DMS 273 treated with DMSO at 0.1 percent for 48 hours (cell line): ENCODE data around the gene ADAMTS13.

Experiments
- DNase-seq: peaks from one replicate; lab custom pipeline; 2025; lab: John Stamatoyannopoulos, UW

ADAMTS13 gene

DNA sequence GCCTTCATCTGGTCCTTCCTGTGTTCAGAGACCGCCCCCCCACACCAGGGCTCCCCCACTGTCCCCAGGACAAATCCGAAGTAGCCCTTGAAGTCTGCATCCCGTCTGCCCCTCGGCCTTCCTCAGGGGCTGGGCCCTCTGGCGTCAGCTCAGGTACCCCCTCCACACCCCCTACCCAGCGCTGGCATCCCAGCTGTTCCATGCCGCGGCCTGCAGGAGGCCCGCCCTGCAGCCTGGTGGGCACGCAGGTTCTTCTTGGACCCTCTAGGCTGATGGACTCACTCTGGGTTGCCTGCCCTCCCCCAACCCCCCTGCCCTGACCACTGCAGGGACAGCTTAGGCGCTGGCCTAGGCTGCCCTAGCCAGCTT is 50.1 kb downstream of the ADAMTS13 start:
- no peak for DNase-seq

- no peak for DNase-seq
Measured at GRCh38 chr9:133472753-133473378, 50.7 kb downstream of the ADAMTS13 start.

- no peak for DNase-seq
Measured at GRCh38 chr9:133473743-133474142, 51.6 kb downstream of the ADAMTS13 start.

DNA sequence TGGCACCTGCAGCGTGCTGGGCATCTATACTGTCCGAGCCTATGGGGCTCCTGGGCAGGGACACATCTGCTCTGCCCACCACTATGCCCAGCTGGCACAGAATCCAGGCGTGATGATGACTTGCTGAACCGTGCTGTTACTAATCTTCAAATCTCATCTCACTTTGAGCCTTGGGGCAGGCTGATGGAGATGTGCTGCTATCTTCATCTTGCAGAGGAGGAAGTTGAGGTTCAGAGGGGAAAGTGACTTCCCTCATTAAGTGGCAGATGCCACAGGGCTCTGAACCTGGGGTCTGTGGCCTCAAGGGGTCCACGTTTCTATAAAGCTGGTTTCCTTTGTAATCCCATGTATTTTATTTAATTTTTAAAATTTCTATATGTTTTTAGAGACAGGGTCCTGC is 52.0 kb downstream of the ADAMTS13 start:
- no peak for DNase-seq

GRCh38 chr9:133474853-133475252 is 52.7 kb downstream of the ADAMTS13 start:
- DNase-seq: no peak

- no peak for DNase-seq
Measured at GRCh38 chr9:133475292-133476012, 53.3 kb downstream of the ADAMTS13 start.

DNA sequence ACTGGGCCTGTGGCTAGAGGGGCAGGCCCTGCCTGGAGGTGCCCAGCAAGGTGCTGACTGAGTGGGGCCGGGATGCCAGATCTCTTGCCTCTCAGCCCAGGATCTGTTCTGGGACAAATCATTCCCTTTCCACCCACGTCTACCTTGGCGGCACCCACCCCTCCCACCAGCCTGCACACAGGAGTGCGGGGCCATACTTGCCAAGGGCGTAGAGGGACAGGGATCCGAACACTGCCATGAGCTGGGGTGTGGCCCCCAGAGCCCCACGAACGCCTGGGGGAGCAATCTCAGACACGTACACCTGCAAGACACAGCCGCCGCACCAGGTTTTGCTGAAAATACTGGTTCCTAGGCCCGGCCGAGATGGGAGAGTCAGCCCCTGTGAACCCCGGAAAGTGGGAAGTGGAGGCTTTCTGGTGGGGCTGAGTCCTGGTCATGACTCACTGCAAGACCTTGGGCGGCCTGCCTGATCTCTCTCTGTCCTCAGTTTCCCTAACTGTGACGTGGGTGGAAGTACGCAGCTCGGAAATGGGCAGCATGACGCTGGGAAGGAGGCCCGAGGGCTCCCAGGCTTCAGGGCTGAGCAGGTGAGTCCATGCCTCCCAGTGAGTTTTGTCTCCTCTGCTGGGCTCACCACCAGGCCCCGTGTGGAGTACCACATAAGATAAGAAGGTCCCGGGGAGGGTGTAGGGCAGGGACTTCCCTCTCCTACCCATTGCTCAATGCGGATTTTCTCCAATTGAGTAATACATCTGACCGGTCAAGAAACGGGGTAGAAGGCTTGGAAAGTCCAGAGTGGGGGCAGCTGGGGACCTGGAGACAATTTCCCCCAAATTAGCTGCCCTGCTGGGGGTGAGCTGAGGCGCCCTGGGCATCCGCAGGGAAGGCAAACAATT is 54.1 kb downstream of the ADAMTS13 start:
- DNase-seq: no peak

DNA sequence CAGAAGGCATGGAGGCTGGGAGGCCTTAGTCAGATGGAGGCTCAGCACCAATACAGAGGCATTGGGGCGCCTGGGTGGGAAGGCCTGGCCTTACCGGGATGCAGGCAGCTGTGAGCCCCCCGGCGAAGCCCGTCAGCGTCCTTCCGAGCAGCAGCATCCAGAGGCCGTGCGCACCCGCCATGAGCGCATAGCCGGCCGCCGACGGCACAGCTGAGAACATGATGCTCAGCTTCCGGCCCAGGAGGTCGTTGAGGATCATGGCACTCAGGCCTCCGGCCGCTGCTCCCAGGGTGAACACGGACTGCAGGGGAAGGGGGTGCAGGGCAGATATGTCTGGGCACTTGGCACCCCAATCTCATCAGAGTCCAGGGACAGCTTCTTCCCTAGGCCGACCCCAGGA is 54.8 kb downstream of the ADAMTS13 start:
- DNase-seq: no peak

DNA sequence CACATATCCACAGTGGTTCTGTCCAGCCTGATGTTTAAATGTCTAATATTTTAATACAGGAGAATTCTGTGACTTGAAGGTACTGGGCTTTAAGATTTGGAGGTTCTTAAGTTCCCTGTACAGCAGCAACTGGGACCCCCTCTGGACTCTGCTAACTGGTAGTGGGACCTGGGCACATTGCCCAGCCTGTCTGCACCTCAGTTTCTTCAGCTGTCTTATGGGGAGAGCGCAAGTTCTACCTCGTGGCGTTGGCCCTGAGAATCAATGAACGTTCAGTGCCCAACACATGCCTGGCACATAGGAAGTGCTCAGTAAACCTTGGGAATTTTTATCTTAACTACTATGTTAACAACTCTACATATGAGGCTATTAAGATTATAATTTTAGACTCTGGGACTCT is 55.3 kb downstream of the ADAMTS13 start:
- no peak for DNase-seq

GRCh38 chr9:133477992-133478850 is 56.1 kb downstream of the ADAMTS13 start:
- DNase-seq: no peak

GRCh38 chr9:133478851-133479711 is 56.9 kb downstream of the ADAMTS13 start, which contains the start of gene SLC2A6:
TSS of gene SLC2A6 (minus strand) at chr9:133479099. CDS start at chr9:133479059, 40 bp downstream.
- DNase-seq: peak; percentile 54

GRCh38 chr9:133483611-133484010 is 61.4 kb downstream of the ADAMTS13 start:
- no peak for DNase-seq

GRCh38 chr9:133484671-133485437 is 62.7 kb downstream of the ADAMTS13 start:
- no peak for DNase-seq

DNA sequence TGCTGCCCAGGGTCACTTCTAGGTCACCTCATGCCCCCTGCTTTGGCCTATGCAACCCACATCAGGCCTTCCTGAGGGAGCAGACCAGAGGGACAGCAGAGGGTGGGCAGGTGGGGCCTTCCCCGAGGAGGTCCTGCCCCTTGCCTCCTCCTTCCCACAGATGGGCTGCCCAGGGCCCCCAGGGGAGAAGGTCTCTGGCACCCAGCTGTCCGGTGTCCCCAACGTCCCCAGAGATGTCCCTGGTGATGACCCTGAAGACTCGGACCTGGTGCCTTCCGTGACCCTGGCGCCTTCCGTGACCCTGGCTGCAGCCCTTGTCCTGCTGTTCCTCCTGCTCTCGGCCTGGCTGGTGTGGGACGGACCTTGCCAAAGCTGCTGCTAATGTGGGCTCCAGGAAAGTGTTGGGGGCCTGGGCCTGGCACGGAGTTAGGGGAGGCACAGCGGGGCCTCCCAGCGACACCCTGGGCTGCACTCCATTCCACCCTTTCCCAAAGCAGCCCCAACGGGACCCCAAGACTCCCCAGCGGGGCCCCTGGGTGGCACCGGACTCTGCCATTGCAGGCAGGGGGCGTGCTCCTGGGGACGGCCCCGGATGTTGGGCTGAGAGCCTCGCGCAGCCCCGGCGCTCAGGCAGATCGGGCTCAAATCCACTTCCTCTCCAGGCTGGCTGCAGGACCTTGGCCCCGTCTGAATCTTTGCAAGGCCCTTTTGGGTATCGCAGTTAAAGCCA is 63.5 kb downstream of the ADAMTS13 start:
- no peak for DNase-seq

GRCh38 chr9:133487331-133487725 is 65.2 kb downstream of the ADAMTS13 start:
- DNase-seq: no peak

- no peak for DNase-seq
Measured at GRCh38 chr9:133488686-133489252, 66.6 kb downstream of the ADAMTS13 start.

- no peak for DNase-seq
Measured at GRCh38 chr9:133489253-133490190, 67.4 kb downstream of the ADAMTS13 start.

DNA sequence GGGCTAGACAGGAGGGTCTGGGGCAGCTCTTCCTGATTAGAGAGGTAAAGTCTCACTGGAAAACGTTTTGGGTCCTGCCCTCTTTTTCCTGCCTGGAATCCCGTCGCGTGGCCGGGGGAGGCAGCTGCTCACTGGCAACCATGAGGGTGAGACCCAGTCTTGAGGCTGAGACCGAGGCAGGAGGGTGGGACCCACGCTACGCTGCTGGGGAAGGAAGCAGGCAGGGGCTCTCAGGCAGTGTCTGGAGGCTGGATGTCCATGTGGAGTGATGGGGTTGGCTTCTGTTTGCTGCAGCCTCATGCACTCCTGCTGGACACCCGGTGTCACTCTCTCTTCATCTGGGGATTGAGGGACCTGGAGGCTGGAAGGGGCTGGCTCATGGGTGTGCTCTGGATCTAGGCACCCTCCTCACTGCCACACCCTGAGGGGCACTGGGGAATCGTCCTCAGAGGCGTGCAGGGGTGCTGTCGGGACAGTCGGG is 68.1 kb downstream of the ADAMTS13 start:
- no peak for DNase-seq
